GM23248 (cell line): ENCODE data around the gene LRFN2.

Experiments used
- EZH2 ChIP-seq: fragments of 200-600 bp; sonication (generic); IDR thresholded peaks from 2 replicates; pipeline ENCODE4 v1.6.1; 2018; ENCODE audit warnings: antibody characterized with exemption, mild to moderate bottlenecking; ENCODE audit not compliant: insufficient read depth, poor library complexity, severe bottlenecking
- EZH2phosphoT487 ChIP-seq: fragments of 200-600 bp; sonication (generic); IDR thresholded peaks from 2 replicates; pipeline ENCODE4 v1.6.1; 2018; ENCODE audit warnings: antibody characterized with exemption, moderate library complexity, mild to moderate bottlenecking, low read depth; ENCODE audit not compliant: insufficient read depth

- TF ChIP-seq EZH2 (no peak), EZH2phosphoT487 (no peak)
Observed at GRCh38 chr6:40457261-40457660, 129.9 kb downstream of the LRFN2 start.
